HG02642 (cell line): ENCODE data around the gene TMEM30A.

Experiments
- ATAC-seq: cut with Tn5 transposase; IDR thresholded peaks from one replicate; pipeline ENCODE4 v1.9.1; 2021; ENCODE audit warnings: mild to moderate bottlenecking; ENCODE audit not compliant: unreplicated experiment, poor library complexity

TMEM30A gene

DNA sequence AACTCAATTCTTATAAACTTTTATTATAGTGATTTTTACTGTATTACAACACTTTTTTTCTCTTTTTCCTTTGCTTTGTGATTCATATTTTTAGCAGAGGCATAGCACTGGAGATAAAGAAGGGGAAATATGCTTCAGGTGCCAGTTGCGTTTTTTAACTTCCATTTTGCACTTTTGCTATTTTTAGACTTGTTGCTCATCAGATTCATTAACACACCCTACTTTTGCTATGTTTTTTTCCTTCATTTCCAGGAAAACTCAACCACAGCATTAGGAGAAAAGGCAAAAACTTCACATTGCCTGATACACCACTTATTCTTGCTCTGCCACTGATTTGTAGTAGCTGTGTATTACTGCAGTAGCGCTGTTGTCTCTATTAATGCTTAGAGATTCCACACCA, 8.0 kb upstream of the TMEM30A start:
- no peak for ATAC-seq

DNA sequence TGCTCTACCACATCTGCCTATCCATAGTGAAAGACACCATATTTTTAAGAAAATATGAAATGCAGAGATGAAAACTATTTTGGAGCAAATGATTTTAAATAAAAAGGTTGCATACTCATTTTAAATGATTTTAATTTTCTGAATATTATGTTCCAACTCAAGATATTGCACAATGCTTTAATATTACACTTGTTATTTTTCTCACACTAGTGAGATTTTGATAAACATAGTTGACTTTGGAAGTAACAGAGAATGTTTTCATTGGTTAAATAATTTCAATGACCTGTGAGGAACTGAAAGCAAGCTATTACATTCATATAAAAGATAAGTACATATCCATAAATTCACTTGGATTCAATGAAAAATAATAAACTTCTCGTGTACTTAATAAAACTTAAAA, 7.2 kb upstream of the TMEM30A start:
- ATAC-seq, result no peak

DNA sequence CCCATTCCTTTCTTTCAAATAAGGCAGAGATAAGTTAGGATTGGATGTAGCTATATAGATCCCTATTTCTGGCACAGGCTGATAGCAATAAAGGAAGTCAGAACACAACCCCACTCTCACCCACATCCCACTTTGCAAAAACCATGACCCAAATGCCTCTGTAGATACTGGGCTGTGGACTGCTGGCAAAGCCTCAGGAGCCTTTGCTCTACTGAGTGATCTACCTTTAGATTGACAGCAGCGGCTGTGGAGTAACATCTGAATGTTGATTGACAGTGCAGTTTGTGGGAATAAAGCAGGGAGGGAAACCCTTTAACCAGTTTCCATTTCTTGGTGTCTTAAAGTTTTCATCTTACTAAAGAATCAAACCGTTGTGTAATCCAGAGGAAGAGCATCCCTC, 6.7 kb upstream of the TMEM30A start:
- no peak for ATAC-seq

DNA sequence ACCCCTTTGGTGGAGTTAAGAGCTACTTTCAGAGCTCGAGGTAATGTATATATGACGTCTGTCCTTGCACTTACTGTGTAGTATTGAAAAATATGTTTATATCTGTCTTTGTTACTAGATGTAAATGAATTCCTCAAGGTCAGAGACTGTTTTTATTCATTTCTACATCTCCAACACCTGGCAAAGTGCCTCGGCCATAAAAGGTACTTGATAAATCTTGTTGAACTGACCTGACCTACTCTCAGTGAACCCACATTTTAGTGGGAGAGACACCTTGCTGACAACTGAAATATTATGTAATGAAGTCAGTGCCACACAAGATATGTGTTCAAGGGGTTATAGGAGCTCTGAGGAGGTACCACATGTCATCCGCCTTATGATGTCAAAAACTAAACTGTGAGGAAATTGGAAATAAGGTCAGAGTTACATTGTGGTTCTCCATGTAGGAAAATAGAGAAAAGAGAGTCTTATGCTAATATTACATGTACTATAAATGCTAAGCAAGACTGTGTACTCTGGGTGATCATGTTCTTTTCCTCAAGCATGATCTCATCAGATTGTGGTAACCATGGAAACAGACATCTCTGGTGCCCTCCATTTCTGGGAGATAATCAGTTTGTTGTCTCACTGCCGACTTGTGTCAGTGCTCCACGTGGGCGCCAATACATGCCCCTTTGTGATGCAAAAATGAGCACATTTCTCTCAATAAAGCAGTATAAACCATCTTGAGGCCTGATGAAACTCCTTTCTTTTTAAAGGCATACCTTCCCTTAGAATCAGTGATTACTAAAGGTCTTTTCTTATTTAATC, 5.7 kb upstream of the TMEM30A start:
- no peak for ATAC-seq

DNA sequence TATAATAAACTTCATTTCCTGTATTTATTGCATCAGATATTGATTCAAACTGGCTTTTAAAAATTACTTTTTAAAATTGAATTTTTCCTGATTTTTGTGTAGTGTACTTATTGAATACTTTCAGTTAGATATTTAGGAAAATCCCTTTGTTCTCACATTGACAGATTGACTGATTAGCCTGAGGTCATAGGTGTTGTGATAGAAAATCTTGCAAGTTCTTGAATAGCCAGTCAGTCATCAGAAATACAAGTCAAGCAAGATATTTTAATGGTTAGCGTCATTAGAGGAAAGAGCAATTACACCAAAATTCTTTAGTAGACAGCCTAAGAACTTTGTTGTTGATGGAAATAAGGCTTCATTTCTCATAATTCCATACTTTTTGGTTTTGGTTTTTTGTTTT, 3.4 kb upstream of the TMEM30A start:
- ATAC-seq, result no peak

DNA sequence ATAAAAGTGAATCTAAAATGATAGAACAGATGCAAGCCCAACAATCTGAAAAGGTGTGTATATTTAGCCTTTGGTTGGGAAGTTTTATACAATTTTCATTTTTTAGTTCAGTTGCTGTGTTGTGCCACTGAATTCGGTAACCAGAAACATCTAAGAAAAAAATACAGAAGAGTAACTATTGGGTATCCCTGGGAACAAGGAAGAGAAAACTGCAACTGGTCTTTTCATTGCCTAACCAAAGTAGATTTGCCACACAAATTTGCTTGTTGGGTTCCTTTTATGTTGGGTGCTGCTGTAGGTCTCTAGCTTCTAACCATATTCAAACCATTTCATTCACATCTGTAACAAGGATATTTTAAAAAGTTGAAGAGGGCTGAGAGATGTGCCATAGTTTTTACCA, 2.8 kb upstream of the TMEM30A start:
- no peak for ATAC-seq

DNA sequence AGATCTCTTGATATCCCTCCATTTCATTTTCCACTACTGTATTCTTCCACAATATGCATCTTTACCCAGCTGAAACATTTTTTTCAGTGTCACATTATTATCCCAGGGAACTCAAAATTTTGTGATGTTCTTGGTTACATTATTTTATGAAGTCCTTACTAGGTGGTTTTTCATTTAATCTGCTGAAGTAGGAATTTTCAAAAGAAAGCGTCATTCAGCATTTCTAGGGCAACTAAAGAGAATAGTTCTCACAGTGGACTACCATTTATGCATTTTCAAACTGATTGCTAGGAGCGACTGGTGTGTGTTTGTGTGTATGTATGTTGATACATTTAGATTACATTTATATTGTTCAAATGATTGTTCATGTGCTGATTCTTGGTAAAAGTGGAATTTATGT, 2.4 kb upstream of the TMEM30A start:
- ATAC-seq, result no peak

DNA sequence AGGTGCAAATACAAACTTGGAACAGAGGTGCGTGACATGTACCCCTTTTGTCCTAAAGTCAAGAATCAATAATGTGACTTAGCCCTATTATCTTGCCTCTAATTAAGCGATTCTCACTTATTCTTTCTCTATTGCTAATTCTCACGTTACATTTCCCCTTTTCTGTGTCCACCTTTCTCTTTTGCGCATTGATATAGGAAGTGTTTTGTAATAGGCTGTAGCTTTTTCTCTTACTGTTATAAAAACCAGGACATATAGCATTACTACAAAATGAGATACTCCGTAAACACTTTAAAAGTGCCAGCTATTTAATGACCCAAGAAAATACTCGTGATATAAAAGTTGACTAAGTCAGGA, 669 bp upstream of the TMEM30A start:
- ATAC-seq, result peak; percentile 7

DNA sequence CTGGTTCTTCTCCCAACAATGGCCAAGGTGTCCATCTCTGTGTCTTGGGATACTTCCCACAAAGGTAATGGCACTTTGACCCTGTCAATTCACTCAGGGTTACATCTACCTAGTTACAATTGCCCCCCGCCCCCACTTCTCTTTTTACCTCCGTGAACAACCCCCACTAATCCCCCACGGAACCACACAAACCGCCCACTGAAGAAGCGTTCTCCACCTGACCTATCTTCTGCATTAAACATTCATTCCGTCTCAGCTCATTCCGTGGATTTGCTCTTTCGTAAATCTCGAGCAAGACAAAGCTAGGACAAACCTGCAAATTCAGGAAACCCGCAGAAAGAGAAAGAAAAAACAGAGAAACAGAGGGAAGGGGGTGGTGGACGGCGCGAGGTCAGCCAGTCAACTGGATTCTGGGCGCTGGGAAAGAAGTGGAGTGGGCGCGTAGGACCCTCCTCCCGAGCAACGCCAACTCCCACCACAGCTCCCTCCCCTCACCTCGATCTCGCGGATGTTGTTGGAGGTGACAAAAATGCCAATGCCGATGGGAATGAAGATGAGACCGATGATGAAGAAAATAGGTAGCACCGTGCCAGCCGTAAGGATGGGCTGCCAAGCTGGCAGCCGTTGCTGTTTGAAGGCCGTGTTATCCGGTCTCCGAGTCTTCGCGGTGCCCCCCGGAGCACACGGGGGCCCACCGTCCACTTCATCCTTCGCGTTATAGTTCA, 523 bp downstream of the TMEM30A start:
- peak; percentile 34 for ATAC-seq

DNA sequence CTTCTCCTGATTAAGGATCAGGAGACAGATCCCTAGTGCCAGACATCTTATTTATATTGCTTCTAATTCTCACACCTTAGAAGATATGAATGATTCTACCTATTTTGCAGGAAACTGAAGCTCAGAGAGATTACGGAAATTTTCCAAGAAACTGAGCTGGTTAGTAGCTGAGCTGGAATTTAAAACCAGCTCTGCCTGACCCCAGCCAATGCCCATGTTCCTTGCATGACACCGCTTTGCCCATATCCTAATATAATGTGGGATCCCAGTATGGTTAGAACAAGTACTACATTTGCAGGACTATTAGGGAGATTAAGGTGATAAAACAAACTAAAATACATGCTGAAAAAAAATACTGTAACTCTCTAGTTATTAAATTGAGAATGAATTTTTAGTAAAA, 1.9 kb downstream of the TMEM30A start:
- no peak for ATAC-seq

DNA sequence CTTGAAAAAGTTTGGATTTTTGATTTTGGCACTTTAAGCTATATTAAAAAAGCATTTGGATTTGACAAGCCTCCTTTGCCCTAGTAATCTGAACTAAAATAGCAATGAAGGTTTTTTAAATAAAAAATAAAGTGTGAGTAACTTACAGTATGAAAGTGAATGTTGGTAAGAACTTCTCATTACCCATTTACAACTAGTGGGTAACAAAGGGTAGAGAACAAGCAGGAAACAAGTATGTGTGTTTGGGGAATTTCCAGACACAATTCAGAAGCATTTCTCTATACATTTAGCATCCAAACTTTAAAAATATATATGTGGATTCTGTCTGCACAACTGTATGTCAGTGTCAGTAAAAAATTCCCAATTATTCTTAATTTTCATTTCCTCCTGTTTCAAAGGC, 2.9 kb downstream of the TMEM30A start:
- no peak for ATAC-seq

DNA sequence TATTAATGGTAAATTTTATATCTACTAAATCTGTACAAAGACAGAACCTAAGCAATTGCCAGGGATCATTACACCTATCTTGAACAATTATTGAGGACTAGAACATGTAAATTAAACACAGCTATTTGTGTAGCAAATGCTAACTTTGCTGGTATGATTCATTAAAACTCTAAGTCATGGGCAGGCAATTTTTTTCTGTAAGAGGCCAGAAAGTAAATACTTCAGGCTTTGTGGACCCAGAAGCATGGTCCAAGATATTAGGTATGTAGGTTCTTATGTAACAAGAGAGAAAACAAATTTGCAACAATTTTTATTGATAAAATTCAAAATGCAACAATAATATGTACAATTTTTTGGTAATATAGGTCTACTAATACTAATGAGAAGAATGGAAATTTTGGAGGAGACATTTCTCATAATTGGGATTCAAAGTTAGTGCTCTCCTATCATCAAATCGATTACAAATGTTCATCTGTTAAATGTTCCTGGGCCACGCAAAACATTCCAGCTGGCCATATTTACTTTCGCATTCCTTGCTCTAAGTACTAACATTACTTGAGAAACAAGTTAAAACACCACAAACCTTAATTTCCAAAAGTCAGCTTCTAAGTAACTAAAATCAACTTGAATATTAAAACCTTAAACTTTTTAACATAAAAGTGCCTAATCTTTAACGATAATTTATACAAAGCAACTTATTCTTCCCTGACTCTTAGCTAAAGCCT, 4.3 kb downstream of the TMEM30A start:
- no peak for ATAC-seq

DNA sequence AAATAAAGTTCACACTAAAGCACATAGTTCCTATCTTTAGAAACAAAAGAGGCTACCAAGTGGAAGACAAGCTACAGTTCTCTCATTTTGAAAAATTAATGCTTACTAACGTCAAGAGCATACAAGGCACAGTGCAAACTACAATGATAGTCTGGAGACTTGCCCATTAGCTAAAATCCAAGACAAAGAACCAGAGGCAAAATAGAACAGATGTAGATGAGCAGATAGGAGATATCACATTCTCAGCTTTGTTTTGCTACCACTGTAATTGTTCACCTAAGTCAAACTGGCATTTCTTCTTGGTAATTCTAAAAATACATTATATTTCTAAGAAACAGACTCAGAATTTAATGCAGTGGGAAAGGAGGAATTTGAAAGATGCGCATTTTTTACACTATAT, 5.2 kb downstream of the TMEM30A start:
- ATAC-seq, result no peak

DNA sequence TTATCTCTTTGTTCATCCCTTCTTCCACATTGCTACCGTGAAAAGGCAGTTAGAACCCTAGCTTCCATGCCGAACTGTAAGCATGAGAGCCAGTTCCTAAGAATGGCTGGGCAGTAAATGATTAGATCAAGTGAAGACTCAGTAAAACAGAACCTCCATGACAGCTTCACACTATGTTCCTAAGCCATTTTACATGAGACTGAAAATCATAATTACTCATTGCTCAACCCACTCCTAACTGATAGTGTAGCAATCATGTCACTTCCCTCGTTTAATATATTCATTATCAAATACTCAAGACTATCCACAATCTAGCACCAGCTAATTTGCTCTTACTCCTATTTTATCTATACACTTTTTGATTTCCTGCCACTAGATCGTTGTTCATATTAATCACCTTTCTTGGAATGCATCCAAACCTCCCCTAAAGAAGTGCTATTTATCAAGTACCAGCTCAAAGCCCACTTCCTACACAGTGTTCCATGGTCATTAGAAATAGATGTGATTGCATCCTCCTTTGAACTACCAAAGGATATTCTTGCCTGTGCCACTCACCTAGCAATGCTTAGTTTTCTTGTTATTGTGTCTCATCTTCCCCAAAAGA, 6.0 kb downstream of the TMEM30A start:
- no peak for ATAC-seq

DNA sequence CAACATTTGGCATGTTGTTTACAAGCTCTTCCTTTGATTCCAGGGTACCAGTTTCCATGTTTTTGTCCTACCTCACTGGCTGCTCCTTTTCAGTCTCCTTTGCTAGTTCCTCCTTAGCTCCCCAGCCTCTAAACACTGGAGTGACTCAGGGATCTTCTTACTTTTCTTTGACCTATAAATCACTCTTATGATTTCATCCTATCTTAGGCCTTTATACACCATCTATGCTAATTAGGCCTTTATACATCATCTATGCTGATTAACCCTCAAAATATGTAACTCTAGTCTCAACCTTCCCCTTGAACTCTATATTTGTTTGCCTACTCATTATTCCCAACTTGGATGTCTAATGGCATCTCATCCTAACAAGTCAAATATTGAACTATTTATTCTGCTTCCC, 9.5 kb downstream of the TMEM30A start:
- no peak for ATAC-seq

DNA sequence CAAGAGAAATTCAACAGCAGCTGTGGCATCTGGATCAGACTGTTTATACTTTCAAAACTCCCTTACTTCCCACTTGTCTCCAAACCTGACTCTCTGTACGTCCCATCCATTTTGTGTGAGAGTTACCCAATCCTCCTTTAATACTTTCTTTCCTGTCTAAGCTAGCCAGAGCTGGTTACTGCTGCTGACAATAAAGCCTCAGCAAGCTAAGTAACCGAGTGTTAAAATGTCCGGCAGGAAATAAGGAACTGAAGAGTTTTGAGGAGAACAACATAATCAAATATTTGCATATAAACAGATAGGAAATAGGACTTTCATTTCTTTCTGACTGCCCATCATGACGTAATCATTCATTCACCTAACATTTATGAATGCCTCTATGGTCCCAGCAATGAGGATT, 11.6 kb downstream of the TMEM30A start:
- no peak for ATAC-seq

DNA sequence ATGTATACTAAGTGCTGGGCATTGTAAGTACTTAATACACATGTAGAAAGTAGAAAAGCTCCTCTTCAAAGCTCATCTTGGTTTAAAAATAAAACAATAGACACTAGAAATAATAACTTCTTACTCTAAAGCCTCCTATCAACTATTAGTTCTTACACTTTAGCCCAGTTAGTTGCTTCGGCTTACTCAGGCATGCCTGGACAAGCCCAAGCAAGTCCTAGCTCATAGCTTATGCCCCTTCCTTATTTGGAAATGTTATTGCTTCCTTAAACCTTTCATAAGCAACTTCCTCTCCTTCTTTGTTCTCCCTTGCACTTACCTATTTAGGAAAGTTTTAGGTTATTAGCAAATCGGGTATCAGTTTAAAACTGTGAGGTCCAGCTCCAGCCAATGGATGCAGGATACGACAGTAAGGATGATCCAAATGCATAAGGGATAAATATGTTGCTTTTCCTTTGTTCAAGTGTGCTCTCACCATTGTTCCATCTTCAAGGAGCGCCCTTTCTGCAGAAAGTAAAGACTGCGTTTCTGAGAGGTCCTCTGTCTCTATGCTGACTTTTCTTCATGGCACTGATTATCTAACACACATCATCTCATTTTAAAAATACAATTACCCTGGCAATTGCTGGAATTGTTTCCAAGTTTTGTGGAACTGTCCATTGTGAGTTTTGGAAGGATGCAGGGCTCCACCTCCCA, 12.3 kb downstream of the TMEM30A start:
- ATAC-seq, result no peak

DNA sequence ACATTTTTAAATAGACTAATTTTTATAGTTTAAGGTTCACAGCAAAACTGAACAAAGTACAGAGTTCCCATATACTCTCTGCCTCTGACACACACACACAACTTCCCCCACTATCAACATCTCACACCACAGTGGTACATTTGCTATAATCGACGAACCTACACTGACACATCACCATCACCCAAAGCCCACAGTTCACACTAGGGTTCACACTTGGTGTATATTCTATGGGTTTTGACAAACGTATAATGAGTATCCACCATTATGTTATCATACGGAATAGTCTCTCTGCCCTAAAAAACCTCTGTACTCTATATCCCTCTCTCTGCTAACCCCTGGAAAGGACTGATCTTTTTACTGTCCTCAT, 15.6 kb downstream of the TMEM30A start:
- no peak for ATAC-seq

DNA sequence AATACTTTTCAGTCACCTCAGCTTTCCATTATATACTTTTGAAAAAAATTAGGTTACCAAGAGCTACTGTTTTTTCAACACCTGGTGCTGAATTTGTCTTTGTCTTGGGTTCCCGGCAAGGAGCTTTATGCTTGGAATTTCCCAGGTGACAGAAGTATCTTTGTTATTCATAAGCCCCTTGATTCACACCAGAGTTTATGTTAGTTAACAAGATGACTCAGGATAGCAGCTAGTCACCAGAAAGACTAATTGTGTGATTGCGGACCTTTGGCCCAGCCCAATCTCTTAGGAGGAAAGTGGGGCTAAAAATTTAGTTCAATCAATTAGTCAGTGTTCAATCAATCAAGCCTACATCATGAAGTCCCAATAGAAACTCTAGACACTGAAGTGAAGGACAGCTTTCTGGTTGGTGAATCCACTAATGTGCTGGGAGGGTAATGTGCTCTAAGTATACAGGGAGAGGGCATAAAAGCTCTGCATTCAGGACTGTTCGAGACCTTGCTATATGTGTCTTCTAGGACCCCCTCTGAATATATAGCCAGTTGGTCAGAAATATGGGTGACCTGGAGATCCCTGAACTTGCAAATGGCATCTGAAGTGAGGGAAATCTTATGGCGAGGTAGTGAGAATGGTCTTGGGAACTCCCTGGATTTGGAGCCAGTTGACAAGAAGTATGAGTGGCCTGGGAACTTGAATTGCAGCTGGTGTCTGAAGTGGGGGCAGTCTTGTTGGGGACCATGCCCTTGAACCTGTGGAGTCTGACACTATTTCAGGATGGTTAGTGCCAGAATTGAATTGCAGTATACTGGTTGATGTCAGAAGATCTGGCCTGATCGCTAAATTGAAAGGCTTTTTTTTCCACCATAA, 16.2 kb downstream of the TMEM30A start:
- no peak for ATAC-seq

DNA sequence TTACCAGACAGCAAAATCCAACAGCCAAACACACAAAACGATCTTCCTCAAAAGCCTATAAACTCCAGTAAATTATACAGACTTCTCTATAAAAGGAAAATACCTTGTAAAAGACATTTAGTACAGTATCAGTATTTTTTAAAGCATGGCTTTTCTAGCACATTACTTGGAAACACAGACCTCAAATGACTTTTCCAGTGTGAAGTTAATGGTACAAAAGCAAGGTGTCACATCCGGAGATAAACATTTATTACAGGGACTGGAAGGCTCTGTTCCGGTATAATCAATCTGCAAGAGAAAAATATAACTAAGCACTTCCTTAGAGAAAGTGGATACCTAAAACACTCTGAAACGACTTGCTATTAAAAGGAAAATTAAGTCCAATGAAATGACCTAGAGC, 17.1 kb downstream of the TMEM30A start:
- ATAC-seq, result no peak
